Left ventricle myocardium inferior (tissue), 1 donor: ENCODE results near the gene PKD1L1. TPM values are rescaled to one million over a fixed set of nuclear protein-coding genes. Genes with fewer than 3 reads are reported as not detected.
A peak's percentile ranks its signal among the peaks of the same experiment; 100 is the strongest.

Experiments used
- DNase-seq: peaks from one replicate; pipeline ENCODE4 v3.0.0-alpha.2; 2020
- H3K27ac ChIP-seq: fragments of 200-600 bp; replicated peaks from 2 replicates; pipeline ENCODE4 v1.8.0; 2021
- H3K27me3 ChIP-seq: fragments of 200-600 bp; 2 replicates; pipeline ENCODE4 v1.8.0; 2021; ENCODE audit warnings: low read depth
- H3K36me3 ChIP-seq: fragments of 200-600 bp; 2 replicates; pipeline ENCODE4 v1.8.0; 2021
- H3K4me1 ChIP-seq: fragments of 200-600 bp; 2 replicates; pipeline ENCODE4 v1.8.0; 2021
- H3K4me3 ChIP-seq: fragments of 200-600 bp; 2 replicates; pipeline ENCODE4 v1.8.0; 2021; ENCODE audit warnings: mild to moderate bottlenecking, moderate library complexity
- H3K9me3 ChIP-seq: fragments of 200-600 bp; replicated peaks from 2 replicates; pipeline ENCODE4 v1.8.0; 2021
- CTCF ChIP-seq: fragments of 200-600 bp; IDR thresholded peaks from 2 replicates; pipeline ENCODE4 v1.8.0; 2021; ENCODE audit warnings: antibody characterized with exemption, mild to moderate bottlenecking, borderline replicate concordance
- intact Hi-C: fragments of 100-400 bp; cut with micrococcal nuclease; formaldehyde crosslinking; loops from one replicate; pipeline ENCODE4 v1.11.0; 2022
- total RNA-seq: library from RNA; stranded (reverse); fragmentation: NEBNext Ultra II Directional; extraction: Animal tissue kit (Norgen Biotek cat#: 25700); gene quantifications from one replicate; pipeline ENCODE4 v1.2.1, GENCODE V29; 2021
- donor health status: DM: no; HTN: yes; CAD: no; lungs with severe emphysema.

PKD1L1 gene
- total RNA-seq, 1 donor from 2014 or later, result 1.5 TPM

- no peaks in the 10 kb centered on the region for H3K27me3 ChIP-seq
- H3K4me3 ChIP-seq, result no peak overlapping the region
- H3K9me3 ChIP-seq, result no peaks in the 10 kb centered on the region
- intact Hi-C loops, result no loop called here
- peak overlapping the region; percentile 34 for H3K27ac ChIP-seq
- TF ChIP-seq CTCF, result no peak
- H3K36me3 ChIP-seq, result peaks cover 76% of the 10 kb centered on the region
- peaks cover 41% of the 10 kb centered on the region for H3K4me1 ChIP-seq
- no peak for DNase-seq
Measured at GRCh38 chr7:47967708-47968107, 19.4 kb upstream of the PKD1L1 start.

- H3K9me3 ChIP-seq, result no peaks in the 10 kb centered on the region
- DNase-seq, result peak; percentile 34
- H3K27ac ChIP-seq, result peak overlapping the region; percentile 34
- H3K27me3 ChIP-seq, result no peaks in the 10 kb centered on the region
- no peak for TF ChIP-seq CTCF
- H3K4me3 ChIP-seq, result no peak overlapping the region
- intact Hi-C loops, result no loop called here
- H3K4me1 ChIP-seq, result peaks cover 42% of the 10 kb centered on the region
- peaks cover 76% of the 10 kb centered on the region for H3K36me3 ChIP-seq
Measured at GRCh38 chr7:47967123-47967522, 18.9 kb upstream of the PKD1L1 start.

- Histone ChIP-seq H3K36me3 (peaks cover 80% of the 10 kb centered on the region), H3K9me3 (no peaks in the 10 kb centered on the region), H3K27ac (no peak overlapping the region), H3K4me3 (no peak overlapping the region), H3K27me3 (no peaks in the 10 kb centered on the region), H3K4me1 (peaks cover 39% of the 10 kb centered on the region)
- intact Hi-C loops, result no loop called here
- no peak for TF ChIP-seq CTCF
- DNase-seq, result no peak
Measured at GRCh38 chr7:47965456-47965855, 17.2 kb upstream of the PKD1L1 start.

- peaks cover 13% of the 10 kb centered on the region for H3K4me1 ChIP-seq
- intact Hi-C loops, result no loop called here
- H3K36me3 ChIP-seq, result peaks cover 77% of the 10 kb centered on the region
- no peaks in the 10 kb centered on the region for H3K27me3 ChIP-seq
- no peaks in the 10 kb centered on the region for H3K9me3 ChIP-seq
- no peak for TF ChIP-seq CTCF
- no peak overlapping the region for H3K4me3 ChIP-seq
- no peak overlapping the region for H3K27ac ChIP-seq
- no peak for DNase-seq
Measured at GRCh38 chr7:47962262-47962661, 14.0 kb upstream of the PKD1L1 start.

GRCh38 chr7:47957156-47957555 lies 8.9 kb upstream of the PKD1L1 start:
- no peak overlapping the region for H3K4me3 ChIP-seq
- peaks cover 17% of the 10 kb centered on the region for H3K4me1 ChIP-seq
- H3K36me3 ChIP-seq, result peaks cover 46% of the 10 kb centered on the region
- no peaks in the 10 kb centered on the region for H3K9me3 ChIP-seq
- TF ChIP-seq CTCF, result no peak
- H3K27ac ChIP-seq, result no peak overlapping the region
- intact Hi-C loops, result no loop called here
- H3K27me3 ChIP-seq, result no peaks in the 10 kb centered on the region
- DNase-seq, result no peak

- Histone ChIP-seq H3K4me3 (no peak overlapping the region), H3K9me3 (no peaks in the 10 kb centered on the region), H3K4me1 (peaks cover 21% of the 10 kb centered on the region), H3K27ac (no peak overlapping the region), H3K36me3 (peaks cover 37% of the 10 kb centered on the region), H3K27me3 (no peaks in the 10 kb centered on the region)
- no peak for TF ChIP-seq CTCF
- no peak for DNase-seq
- intact Hi-C loops, result no loop called here
Measured at GRCh38 chr7:47956220-47956619, 8.0 kb upstream of the PKD1L1 start.
